IMR-90 (cell line): ENCODE data around the gene CEP83. TPM values are rescaled to one million over a fixed set of nuclear protein-coding genes. Genes with fewer than 3 reads are reported as not detected.

ENCODE experiments used
- ATAC-seq: fragments of 200-7000 bp; cut with Tn5 transposase; 2 replicates; pipeline ENCODE4 v1.9.1; 2020; ENCODE audit warnings: low read depth, mild to moderate bottlenecking, moderate library complexity
- BruUV-seq: library from RNA; stranded (reverse); fragments of 400-500 nt; replicated peaks from 2 replicates; lab custom pipeline; 2021; lab: Mats Ljungman, UMichigan
- CTCF ChIA-PET: fragments of 300-600 bp; formaldehyde crosslinking; extraction: SDS; loops from one replicate; lab custom pipeline; 2021; ENCODE audit warnings: antibody characterized with exemption; lab: Yijun Ruan, JAX
- POLR2A ChIA-PET: fragments of 300-600 bp; sonication (Branson Sonifier 250); formaldehyde crosslinking; loops from one replicate; lab custom pipeline; 2022; ENCODE audit warnings: antibody characterized with exemption; ENCODE audit not compliant: unreplicated experiment; lab: Charles Lee
- DNase-seq: peaks from one replicate; pipeline ENCODE4 v3.0.0; 2013
- H2AFZ ChIP-seq: replicated peaks from 2 replicates; pipeline ENCODE3; 2013; ENCODE audit warnings: low read length, mild to moderate bottlenecking; ENCODE audit not compliant: poor library complexity
- H2AK5ac ChIP-seq: 2 replicates; pipeline ENCODE4 v1.6.1; 2013; ENCODE audit warnings: low read depth, low read length, inconsistent platforms
- H2AK9ac ChIP-seq: replicated peaks from 2 replicates; pipeline ENCODE3; 2013; ENCODE audit warnings: mild to moderate bottlenecking, low read depth, low read length, moderate library complexity; ENCODE audit not compliant: poor library complexity
- H2BK120ac ChIP-seq: 2 replicates; pipeline ENCODE4 v1.6.1; 2013; ENCODE audit warnings: low read depth, low read length, inconsistent platforms
- H2BK15ac ChIP-seq: 3 replicates; pipeline ENCODE4 v1.6.1; 2013; ENCODE audit warnings: low read depth, low read length, inconsistent platforms
- H2BK20ac ChIP-seq: 2 replicates; pipeline ENCODE4 v1.6.1; 2013; ENCODE audit warnings: low read depth, mild to moderate bottlenecking, inconsistent platforms, low read length, moderate library complexity
- H2BK5ac ChIP-seq: 2 replicates; pipeline ENCODE4 v1.6.1; 2013; ENCODE audit warnings: mild to moderate bottlenecking, low read depth, low read length, inconsistent platforms; ENCODE audit not compliant: poor library complexity, severe bottlenecking
- H3K14ac ChIP-seq: replicated peaks from 2 replicates; pipeline ENCODE4 v1.6.1; 2013; ENCODE audit warnings: low read depth, low read length, inconsistent platforms
- H3K18ac ChIP-seq: 2 replicates; pipeline ENCODE4 v1.6.1; 2013; ENCODE audit warnings: low read depth, low read length, control low read depth
- H3K23ac ChIP-seq: 2 replicates; pipeline ENCODE4 v1.6.1; 2013; ENCODE audit warnings: low read depth, low read length, inconsistent platforms
- H3K27ac ChIP-seq: 2 replicates; pipeline ENCODE4 v1.5.1; 2013; ENCODE audit warnings: mild to moderate bottlenecking, control low read depth, low read length; ENCODE audit not compliant: insufficient read depth
- H3K27me3 ChIP-seq: 2 replicates; pipeline ENCODE4 v1.6.1; 2013; ENCODE audit warnings: low read length; ENCODE audit not compliant: control insufficient read depth, insufficient read depth
- H3K36me3 ChIP-seq: 2 replicates; pipeline ENCODE4 v1.6.1; 2013; ENCODE audit warnings: low read length, mixed read lengths; ENCODE audit not compliant: control insufficient read depth, insufficient read depth
- H3K4ac ChIP-seq: 2 replicates; pipeline ENCODE4 v1.6.1; 2013; ENCODE audit warnings: low read depth, low read length, inconsistent platforms
- H3K4me1 ChIP-seq: 2 replicates; pipeline ENCODE4 v1.6.1; 2013; ENCODE audit warnings: low read length, mixed read lengths; ENCODE audit not compliant: control insufficient read depth, insufficient read depth
- H3K4me2 ChIP-seq: 2 replicates; pipeline ENCODE4 v1.6.1; 2013; ENCODE audit warnings: low read depth, mild to moderate bottlenecking, control low read depth, low read length, moderate library complexity
- H3K4me3 ChIP-seq: 2 replicates; pipeline ENCODE4 v1.5.1; 2013; ENCODE audit warnings: low read depth, mild to moderate bottlenecking, control low read depth, low read length, moderate library complexity; ENCODE audit not compliant: insufficient read depth
- H3K56ac ChIP-seq: 2 replicates; pipeline ENCODE4 v1.6.1; 2013; ENCODE audit warnings: low read length, inconsistent platforms; ENCODE audit not compliant: insufficient read depth; ENCODE audit errors: extremely low read depth
- H3K79me1 ChIP-seq, 2 experiments: 2 replicates each; pipeline ENCODE4 v1.6.1; 2013; ENCODE audit warnings: low read length in 2 of 2, inconsistent platforms in 1 of 2, low read depth in 1 of 2
- H3K9ac ChIP-seq: 2 replicates; pipeline ENCODE4 v1.6.1; 2013; ENCODE audit warnings: low read depth, low read length, control low read depth
- H3K9me1 ChIP-seq: 2 replicates; pipeline ENCODE4 v1.6.1; 2013; ENCODE audit warnings: low read length, inconsistent platforms; ENCODE audit not compliant: insufficient read depth
- H3K9me3 ChIP-seq: 2 replicates; pipeline ENCODE4 v1.6.1; 2013; ENCODE audit warnings: low read length; ENCODE audit not compliant: control insufficient read depth, insufficient read depth
- H4K20me1 ChIP-seq: 2 replicates; pipeline ENCODE4 v1.6.1; 2013; ENCODE audit warnings: low read length, inconsistent platforms; ENCODE audit not compliant: insufficient read depth
- H4K5ac ChIP-seq: 2 replicates; pipeline ENCODE4 v1.6.1; 2013; ENCODE audit warnings: mild to moderate bottlenecking, low read depth, low read length, control low read depth
- H4K8ac ChIP-seq, 2 experiments: 2 replicates each; pipeline ENCODE4 v1.6.1; 2013; ENCODE audit warnings: low read depth in 2 of 2, low read length in 2 of 2, control low read depth in 1 of 2, inconsistent platforms in 1 of 2
- H4K91ac ChIP-seq: 2 replicates; pipeline ENCODE4 v1.6.1; 2013; ENCODE audit warnings: low read depth, low read length, inconsistent platforms; ENCODE audit not compliant: insufficient read depth
- BHLHE40 ChIP-seq: fragments of 150-350 bp; IDR thresholded peaks from 2 replicates; pipeline ENCODE4 v1.6.1; 2016; ENCODE audit warnings: mild to moderate bottlenecking, low read depth, low read length
- CEBPB ChIP-seq: IDR thresholded peaks from 2 replicates; pipeline ENCODE4 v1.6.1; 2012; ENCODE audit warnings: low read depth, low read length, improper control_type of control experiment
- CHD1 ChIP-seq: IDR thresholded peaks from 2 replicates; pipeline ENCODE4 v1.6.1; 2012; ENCODE audit warnings: low read depth, low read length, improper control_type of control experiment
- CTCF ChIP-seq: conservative IDR thresholded peaks from 2 replicates; pipeline ENCODE4 v1.5.1; 2012; ENCODE audit warnings: mild to moderate bottlenecking, low read depth, low read length, improper control_type of control experiment
- MAFK ChIP-seq: IDR thresholded peaks from 2 replicates; pipeline ENCODE4 v1.6.1; 2012; ENCODE audit warnings: low read depth, low read length, improper control_type of control experiment
- MAZ ChIP-seq: IDR thresholded peaks from 2 replicates; pipeline ENCODE4 v1.6.1; 2012; ENCODE audit warnings: low read depth, mild to moderate bottlenecking, low read length, improper control_type of control experiment, moderate library complexity, borderline replicate concordance
- MXI1 ChIP-seq: IDR thresholded peaks from 2 replicates; pipeline ENCODE4 v1.6.1; 2012; ENCODE audit warnings: low read depth, mild to moderate bottlenecking, low read length, moderate library complexity, borderline replicate concordance
- NFE2L2 ChIP-seq: fragments of 150-350 bp; IDR thresholded peaks from 2 replicates; pipeline ENCODE4 v1.6.1; 2016; ENCODE audit warnings: low read depth, mild to moderate bottlenecking, low read length
- RAD21 ChIP-seq: IDR thresholded peaks from 2 replicates; pipeline ENCODE4 v1.6.1; 2012; ENCODE audit warnings: low read length, improper control_type of control experiment
- RCOR1 ChIP-seq: IDR thresholded peaks from 2 replicates; pipeline ENCODE4 v1.6.1; 2012; ENCODE audit warnings: mild to moderate bottlenecking, low read length, improper control_type of control experiment; ENCODE audit not compliant: insufficient replicate concordance
- RFX5 ChIP-seq: IDR thresholded peaks from 2 replicates; pipeline ENCODE4 v1.8.0; 2012; ENCODE audit warnings: low read depth, mild to moderate bottlenecking, low read length, moderate library complexity
- SMC3 ChIP-seq: fragments of 150-350 bp; IDR thresholded peaks from 2 replicates; pipeline ENCODE4 v1.6.1; 2016; ENCODE audit warnings: low read depth, mild to moderate bottlenecking, antibody characterized with exemption, low read length, moderate library complexity
- WGBS, 2 experiments: methylation state at CpG; one replicate each; pipeline versions ENCODE4 v1.1.5 to v1.1.7; 2013; ENCODE audit warnings: missing lambda C conversion rate in 2 of 2; ENCODE audit not compliant: insufficient read length in 1 of 2; ENCODE audit errors: extremely low coverage in 2 of 2; 5-methylcytosine and 5-hydroxymethylcytosine counted together
- dilution Hi-C: fragments of 300-500 bp; cut with HindIII; formaldehyde crosslinking; loops from one replicate; pipeline ENCODE4 v1.14.3; 2018; ENCODE audit warnings: low sequenced_read_pairs; ENCODE audit not compliant: unreplicated experiment
- in situ Hi-C: fragments of 300-500 bp; cut with MboI; formaldehyde crosslinking; loops from 3 replicates; pipeline ENCODE4 v1.14.3; 2019; ENCODE audit warnings: low sequenced_read_pairs, inconsistent platforms, mixed read lengths
- intact Hi-C: fragments of 100-400 bp; cut with micrococcal nuclease; formaldehyde crosslinking; loops from 2 replicates; pipeline ENCODE4 v1.10.0; 2022
- polyA plus RNA-seq, 3 experiments: library from polyadenylated mRNA; depleted of rRNA; stranded (reverse); fragments of >200 nt; gene quantifications; 2 replicates each; pipeline ENCODE4 v1.2.3, GENCODE V29; 2012; ENCODE audit warnings: low replicate concordance in 1 of 3
- total RNA-seq: library from RNA; depleted of rRNA; stranded (reverse); fragments of >200 nt; gene quantifications from 2 replicates; pipeline ENCODE4 v1.2.3, GENCODE V29; 2012

The CEP83 gene
- total and polyA plus RNA-seq, 2 of the 4 experiments (the other 2 are of a cell fraction) = 3.9 to 8.9 TPM

GRCh38 chr12:94265966-94266745, 193.5 kb downstream of the CEP83 start:
- H2BK5ac ChIP-seq = no peak overlapping the region
- H4K20me1 ChIP-seq = no peaks in the 10 kb centered on the region
- H3K4me1 ChIP-seq = peaks cover 12% of the 10 kb centered on the region
- peak overlapping the region; percentile 25; the same call in 1 of the 2 replicates for H2AK5ac ChIP-seq
- no peak overlapping the region; the same call in 1 of the 2 replicates for H2BK20ac ChIP-seq
- peak overlapping the region; percentile 81; the same call in 1 of the 2 replicates for H3K27ac ChIP-seq
- no peak overlapping the region for H2BK120ac ChIP-seq
- BruUV-seq = no TSS peak
- H2AFZ ChIP-seq = no peak overlapping the region
- H3K9ac ChIP-seq = no peak overlapping the region
- no peak overlapping the region for H3K4me2 ChIP-seq
- H3K4ac ChIP-seq = no peak overlapping the region; the same call in 1 of the 2 replicates
- no peak overlapping the region for H2AK9ac ChIP-seq
- H4K91ac ChIP-seq = 0 out of 2 replicates have a peak overlapping the region, but pooled peaks have one; percentile 7
- DNase-seq (no peak), ATAC-seq (no peak)
- H3K79me1 ChIP-seq = no peaks in the 10 kb centered on the region
- dilution Hi-C loops = no loop called here
- intact Hi-C loops = loop anchor here (5.0 kb wide), 2 partner anchors 94 to 161 kb away; no protein-coding TSS in a partner anchor
- WGBS, 2 experiments = 100% methylated on average over 3 of the region's 14 CpGs; no CpG with 5 or more reads in 1 of the 2 experiments
- H3K4me3 ChIP-seq = no peak overlapping the region
- no peaks in the 10 kb centered on the region for H3K27me3 ChIP-seq
- H4K8ac ChIP-seq = no peak overlapping the region; a peak in 2 of 4 replicates
- H3K18ac ChIP-seq = peak overlapping the region; percentile 32
- ChIA-PET POLR2A (no interaction called here), CTCF (no interaction called here)
- H3K9me3 ChIP-seq = no peaks in the 10 kb centered on the region
- no peaks in the 10 kb centered on the region for H3K36me3 ChIP-seq
- H3K56ac ChIP-seq = no peak overlapping the region
- TF ChIP-seq RFX5 = no peak
- no peak for TF ChIP-seq NFE2L2
- no peak for TF ChIP-seq MXI1
- TF ChIP-seq MAZ = no peak
- no peak for TF ChIP-seq CTCF
- TF ChIP-seq RAD21 = no peak
- no peak for TF ChIP-seq CEBPB
- TF ChIP-seq MAFK = no peak
- TF ChIP-seq RCOR1 = no peak
- no peak for TF ChIP-seq SMC3
- TF ChIP-seq CHD1 = no peak
- no peak for TF ChIP-seq BHLHE40
- in situ Hi-C loops = no loop called here
- peaks cover 5% of the 10 kb centered on the region for H3K9me1 ChIP-seq
- no peak overlapping the region for H3K14ac ChIP-seq
- H3K23ac ChIP-seq = no peak overlapping the region
- H2BK15ac ChIP-seq = no peak overlapping the region
- H4K5ac ChIP-seq = peak overlapping the region; percentile 3; the same call in 1 of the 2 replicates
